Measurements from ENCODE around the gene PIGM.

PIGM gene

GRCh38 chr1:160063176-160063575, 31.4 kb upstream of the PIGM start:
- DNase-seq = no peak
- H3K9me3 ChIP-seq = no peaks in the 10 kb centered on the region
- no peak overlapping the region for H3K4me3 ChIP-seq (ENCODE audit: low read depth, low read length)
- H3K4me1 ChIP-seq = no peaks in the 10 kb centered on the region
- no peaks in the 10 kb centered on the region for H3K36me3 ChIP-seq
- peaks cover 6% of the 10 kb centered on the region for H3K27me3 ChIP-seq
- no peak for TF ChIP-seq CTCF (IDR thresholded peaks at IDR 0.05; ENCODE audit: low read depth, low read length)

DNA sequence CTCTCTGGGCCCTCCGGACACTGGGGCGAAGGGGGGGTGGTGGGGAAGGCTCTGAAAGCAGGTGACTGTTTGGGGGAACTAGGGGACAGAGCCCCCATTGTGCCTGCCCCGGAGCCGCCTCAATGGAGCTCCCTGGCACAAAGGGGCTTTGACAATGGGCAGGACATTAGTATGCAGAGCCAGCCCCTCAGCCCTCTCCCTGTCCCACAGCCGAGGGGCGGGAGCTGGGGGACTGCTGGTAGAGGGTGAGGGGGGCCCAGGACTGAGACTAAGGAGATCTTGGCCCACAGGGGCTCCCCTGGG, 30.4 kb upstream of the PIGM start:
- Histone ChIP-seq H3K4me3 (ENCODE audit: low read depth, low read length) (no peak overlapping the region), H3K36me3 (no peaks in the 10 kb centered on the region), H3K27me3 (peaks cover 13% of the 10 kb centered on the region), H3K9me3 (no peaks in the 10 kb centered on the region), H3K4me1 (no peaks in the 10 kb centered on the region)
- no peak for DNase-seq
- TF ChIP-seq CTCF (IDR thresholded peaks at IDR 0.05; ENCODE audit: low read depth, low read length) = no peak

- Histone ChIP-seq H3K27me3 (peaks cover 19% of the 10 kb centered on the region), H3K4me1 (no peaks in the 10 kb centered on the region), H3K36me3 (no peaks in the 10 kb centered on the region), H3K4me3 (ENCODE audit: low read depth, low read length) (no peak overlapping the region), H3K9me3 (no peaks in the 10 kb centered on the region)
- TF ChIP-seq CTCF (IDR thresholded peaks at IDR 0.05; ENCODE audit: low read depth, low read length) = no peak
- no peak for DNase-seq
These were observed 29.8 kb upstream of the PIGM start for GRCh38 chr1:160061369-160062229.

DNA sequence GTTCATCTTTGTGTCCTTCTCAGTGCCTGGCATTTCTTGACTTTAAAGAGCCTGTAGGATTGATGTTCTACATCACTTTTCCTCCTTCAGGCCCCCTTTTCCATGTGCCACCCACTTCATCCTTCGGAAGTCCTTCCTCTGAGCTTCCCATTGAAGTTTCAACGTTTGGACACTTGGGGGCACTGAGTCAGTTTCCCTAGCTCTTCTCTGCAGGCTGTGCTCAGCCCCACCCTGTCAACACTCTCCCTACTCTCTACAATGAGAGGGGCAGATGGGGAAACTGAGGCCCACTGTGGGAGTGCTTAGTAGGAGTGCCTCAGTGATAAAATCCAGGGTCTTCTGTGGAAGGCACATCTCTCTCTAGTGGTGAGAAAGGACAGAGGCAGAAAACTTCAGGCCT, 26.3 kb upstream of the PIGM start:
- H3K9me3 ChIP-seq = no peaks in the 10 kb centered on the region
- H3K27me3 ChIP-seq = peaks cover 48% of the 10 kb centered on the region
- H3K4me3 ChIP-seq (ENCODE audit: low read depth, low read length) = no peak overlapping the region
- no peak for DNase-seq
- no peaks in the 10 kb centered on the region for H3K36me3 ChIP-seq
- H3K4me1 ChIP-seq = no peaks in the 10 kb centered on the region
- peak; percentile 49 for TF ChIP-seq CTCF (IDR thresholded peaks at IDR 0.05; ENCODE audit: low read depth, low read length)

- H3K27me3 ChIP-seq = peaks cover 54% of the 10 kb centered on the region
- no peak for DNase-seq
- H3K36me3 ChIP-seq = no peaks in the 10 kb centered on the region
- no peaks in the 10 kb centered on the region for H3K4me1 ChIP-seq
- no peaks in the 10 kb centered on the region for H3K9me3 ChIP-seq
- TF ChIP-seq CTCF (IDR thresholded peaks at IDR 0.05; ENCODE audit: low read depth, low read length) = no peak
- H3K4me3 ChIP-seq (ENCODE audit: low read depth, low read length) = no peak overlapping the region
These were observed 24.9 kb upstream of the PIGM start for GRCh38 chr1:160056648-160057169.

All from BE2C (cell line).